ELR (cell line): ENCODE data around the gene IQCB1.
"Not testable (repeated sequence)": the region's sequence is repeated elsewhere in the genome, so short reads cannot be mapped to it uniquely, and the experiment has no call there.

ENCODE experiments used
- DNase-seq: peaks from one replicate; pipeline ENCODE4 v3.0.0-alpha.2; 2015; ENCODE audit warnings: low read depth

The IQCB1 gene

GRCh38 chr3:121809249-121809648 lies 25.6 kb downstream of the IQCB1 start:
- DNase-seq = no peak

GRCh38 chr3:121803771-121804320 lies 31.0 kb downstream of the IQCB1 start:
- no peak for DNase-seq

DNA sequence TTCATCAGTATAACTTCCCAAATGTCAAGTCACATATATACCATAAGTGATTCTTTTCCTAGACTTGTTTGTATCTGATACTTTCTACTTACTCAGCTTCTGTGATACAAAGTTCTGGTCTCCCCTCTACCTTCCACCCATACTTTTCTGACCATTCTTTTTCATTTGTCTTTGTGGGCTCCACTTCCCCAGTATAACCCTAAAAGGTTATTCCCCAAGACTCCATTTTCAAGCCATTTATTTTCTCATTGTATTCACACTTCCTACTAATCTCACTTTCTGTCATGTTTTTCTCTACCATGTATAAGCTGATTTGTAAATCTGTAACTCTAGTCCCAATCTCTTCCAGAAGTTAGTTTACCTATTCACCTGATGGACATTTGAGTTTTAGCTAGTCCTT lies 34.0 kb downstream of the IQCB1 start:
- no peak for DNase-seq

DNA sequence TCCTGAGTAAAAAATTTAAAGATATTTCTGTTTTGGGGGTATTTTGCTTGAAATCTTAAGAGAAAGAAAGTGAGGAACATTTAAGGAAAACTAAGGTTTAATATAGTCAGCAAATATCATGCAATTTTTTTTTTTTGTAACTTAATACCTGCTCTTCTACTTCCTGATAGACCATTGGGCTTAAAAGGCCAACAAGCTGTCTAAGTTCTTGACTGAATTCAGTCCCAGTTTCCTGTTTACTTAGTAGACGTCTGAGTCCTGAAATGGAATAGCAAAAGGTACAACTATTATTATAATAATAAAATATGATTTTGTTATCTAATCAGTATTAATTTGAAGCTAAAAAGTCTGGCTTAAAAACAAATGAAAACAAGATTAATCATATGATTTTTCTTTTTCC lies 37.9 kb downstream of the IQCB1 start:
- no peak for DNase-seq

DNA sequence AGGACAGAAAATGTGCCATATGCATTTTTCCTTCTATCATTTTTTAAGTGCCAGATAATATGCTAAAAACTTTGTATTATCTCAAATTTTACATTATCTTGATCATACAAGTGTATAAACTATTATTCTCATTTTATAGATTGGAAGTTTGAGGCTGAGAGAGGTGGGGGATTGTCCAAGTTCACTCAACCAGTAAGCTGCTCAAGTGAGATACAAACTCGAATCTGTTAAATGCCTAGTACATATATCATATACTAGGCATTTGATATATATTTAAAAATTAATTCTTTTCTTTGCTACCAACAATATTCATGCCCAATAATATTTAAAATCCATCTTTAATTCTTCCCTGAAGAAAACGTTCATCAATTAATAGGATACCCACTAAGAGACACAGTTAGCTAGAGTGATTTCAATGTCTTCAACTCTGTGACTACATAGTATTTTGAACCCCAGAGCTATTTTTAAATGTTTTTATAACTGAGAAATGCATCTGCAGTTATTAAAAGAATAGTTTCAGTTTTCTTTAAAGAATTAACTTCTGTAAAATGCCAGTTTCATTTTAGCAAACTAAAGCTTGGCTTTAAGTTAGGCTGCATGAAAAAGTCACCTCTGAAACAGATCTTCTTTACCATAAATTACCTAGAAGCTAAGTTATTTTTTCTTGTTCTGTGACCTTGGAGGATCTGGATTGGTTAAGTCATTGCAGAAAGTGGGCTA lies 40.4 kb downstream of the IQCB1 start:
- DNase-seq = no peak

DNA sequence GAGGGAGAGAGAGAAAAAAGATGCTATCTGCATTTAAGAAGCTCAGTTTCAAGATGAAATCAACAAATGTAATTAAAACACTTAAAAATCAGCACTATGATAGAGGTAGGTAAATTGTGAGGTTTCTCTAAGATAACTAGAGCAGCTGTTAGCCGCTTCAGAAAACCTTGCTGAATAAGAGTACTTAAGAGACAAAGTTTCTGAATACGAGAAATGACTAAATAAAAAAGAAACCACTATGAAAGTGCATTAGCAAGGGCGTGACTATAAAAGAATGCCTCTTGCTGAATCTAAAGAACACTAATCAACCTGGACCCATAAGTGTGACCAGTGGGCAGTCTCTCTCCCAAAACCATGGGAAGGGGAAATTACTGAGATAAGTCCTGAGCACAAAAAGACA lies 41.8 kb downstream of the IQCB1 start:
- no peak for DNase-seq

- peak; percentile 13 for DNase-seq
Measured at GRCh38 chr3:121786485-121786884, 48.4 kb downstream of the IQCB1 start.

GRCh38 chr3:121782784-121783183 lies 52.1 kb downstream of the IQCB1 start:
- not testable (repeated sequence) for DNase-seq

- no peak for DNase-seq
Measured at GRCh38 chr3:121781611-121782010, 53.2 kb downstream of the IQCB1 start.

GRCh38 chr3:121775095-121775494 lies 59.8 kb downstream of the IQCB1 start:
- not testable (repeated sequence) for DNase-seq

DNA sequence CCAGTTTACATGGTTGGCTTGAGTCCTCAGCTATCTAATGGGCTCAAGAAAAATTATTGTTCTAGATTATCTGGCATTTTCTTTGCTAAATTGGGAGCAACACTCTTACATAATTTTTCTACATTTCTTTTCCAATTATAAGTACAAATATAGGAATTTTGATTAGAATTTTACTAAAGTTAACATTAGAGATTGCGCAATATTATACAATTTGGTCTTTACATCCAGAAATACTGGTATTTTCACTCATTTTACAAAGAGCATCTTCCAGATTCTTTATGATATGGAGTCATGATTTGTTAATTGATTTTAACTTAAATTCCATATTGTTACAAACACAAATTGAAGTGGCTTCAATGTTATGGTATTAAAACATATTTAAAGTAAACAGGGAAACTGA lies 65.6 kb downstream of the IQCB1 start:
- no peak for DNase-seq

GRCh38 chr3:121768452-121768851 lies 66.4 kb downstream of the IQCB1 start:
- no peak for DNase-seq

- no peak for DNase-seq
Measured at GRCh38 chr3:121759541-121760202, 75.2 kb downstream of the IQCB1 start.

GRCh38 chr3:121758727-121759450 lies 76.0 kb downstream of the IQCB1 start:
- DNase-seq = no peak

GRCh38 chr3:121757812-121758545 lies 76.9 kb downstream of the IQCB1 start:
- no peak for DNase-seq

- DNase-seq = no peak
Measured at GRCh38 chr3:121757087-121757811, 77.6 kb downstream of the IQCB1 start.

DNA sequence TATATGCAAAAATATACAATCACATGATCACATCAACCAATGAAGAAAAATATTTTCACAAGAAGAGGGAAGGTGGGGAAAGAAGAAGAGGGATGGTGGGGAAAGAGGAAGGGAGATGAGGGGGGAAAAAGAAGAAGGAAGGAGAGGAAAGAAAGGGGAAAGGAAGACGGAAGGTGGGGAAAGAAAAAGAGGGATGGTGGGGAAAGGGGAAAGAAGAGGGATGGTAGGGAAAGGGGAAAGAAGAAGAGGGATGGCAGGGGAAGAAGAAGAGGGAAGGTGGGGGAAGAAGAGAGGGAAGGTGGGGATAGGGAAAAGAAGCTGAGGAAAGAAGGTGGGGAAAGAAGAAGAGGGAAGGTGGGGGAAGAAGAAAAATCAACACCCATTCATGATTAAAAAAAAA lies 82.1 kb downstream of the IQCB1 start:
- DNase-seq = no peak

- no peak for DNase-seq
Measured at GRCh38 chr3:121752261-121752660, 82.6 kb downstream of the IQCB1 start.

DNA sequence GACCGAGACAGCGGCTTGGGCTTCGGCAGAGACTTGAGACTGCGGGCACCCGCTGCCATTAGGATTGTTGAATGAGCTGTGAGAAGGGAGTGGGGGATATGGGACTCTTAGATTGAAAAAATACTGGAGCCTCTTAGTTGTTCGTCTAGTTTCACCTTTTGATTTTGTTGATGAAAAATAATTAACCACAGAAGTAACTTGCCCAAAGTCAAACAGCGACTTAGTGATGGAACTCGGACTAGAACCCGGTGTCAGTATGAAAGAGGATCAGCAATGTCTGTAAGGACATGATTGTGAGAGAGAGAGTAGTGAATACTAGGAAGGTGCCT lies 84.8 kb downstream of the IQCB1 start:
- DNase-seq = no peak

DNA sequence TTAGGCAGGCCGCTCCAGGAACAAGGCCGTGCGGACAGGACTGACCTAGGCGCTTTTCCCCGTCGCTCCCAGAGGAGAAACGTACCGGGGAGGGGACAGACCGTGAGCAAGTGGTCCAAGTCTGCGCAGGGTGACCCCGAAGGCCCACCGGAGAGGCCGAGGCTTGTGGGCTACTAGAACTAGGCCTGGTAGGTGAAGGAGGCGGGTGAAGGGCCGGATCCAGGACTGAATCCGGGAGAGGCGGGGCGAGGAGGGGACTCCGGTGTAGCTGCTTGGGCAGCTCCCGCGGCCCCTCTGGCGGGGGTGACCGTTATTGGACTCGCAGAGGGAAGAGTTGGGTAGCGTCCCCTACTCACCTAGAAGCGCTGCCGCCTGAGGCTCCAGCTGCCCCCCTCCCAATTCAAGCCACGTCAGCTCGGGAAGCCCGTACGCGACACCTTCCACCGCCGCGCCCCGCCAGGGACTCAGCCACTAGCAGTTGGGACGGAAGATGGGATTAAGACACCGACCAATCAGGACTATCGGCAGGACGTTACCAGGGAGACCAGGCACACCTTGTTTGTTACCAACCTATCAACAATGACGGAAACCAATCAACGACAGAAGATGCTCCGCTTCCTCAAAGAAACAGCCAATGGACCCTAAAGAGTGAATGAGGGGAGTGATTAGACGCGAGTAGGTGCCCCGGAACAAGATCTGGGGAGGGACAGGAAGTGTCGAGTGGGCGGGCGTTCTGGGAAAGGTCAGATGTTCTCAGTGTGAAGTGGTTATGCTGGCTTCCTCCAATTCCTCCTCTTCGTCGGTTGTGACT lies 85.4 kb downstream of the IQCB1 start, which contains the start of gene GOLGB1:
Gene GOLGB1, minus strand, starts transcription at position 466 of the 811 bp plus-strand sequence. CDS start 18,770 bp downstream, outside the sequence.
- peak; percentile 100 for DNase-seq
